Measurements from ENCODE around the gene CSNK2A2.

CSNK2A2 gene

GRCh38 chr16:58198022-58198683 is at the start of gene CSNK2A2:
Gene CSNK2A2, minus strand, starts transcription at chr16:58198106. Its CDS starts 370 bp downstream, at chr16:58197736.
- DNase-seq (ENCODE audit: low spot score) = peak; percentile 97

GRCh38 chr16:58243528-58244004 is 45.7 kb upstream of the CSNK2A2 start:
- no peak for DNase-seq (ENCODE audit: low spot score)

DNA sequence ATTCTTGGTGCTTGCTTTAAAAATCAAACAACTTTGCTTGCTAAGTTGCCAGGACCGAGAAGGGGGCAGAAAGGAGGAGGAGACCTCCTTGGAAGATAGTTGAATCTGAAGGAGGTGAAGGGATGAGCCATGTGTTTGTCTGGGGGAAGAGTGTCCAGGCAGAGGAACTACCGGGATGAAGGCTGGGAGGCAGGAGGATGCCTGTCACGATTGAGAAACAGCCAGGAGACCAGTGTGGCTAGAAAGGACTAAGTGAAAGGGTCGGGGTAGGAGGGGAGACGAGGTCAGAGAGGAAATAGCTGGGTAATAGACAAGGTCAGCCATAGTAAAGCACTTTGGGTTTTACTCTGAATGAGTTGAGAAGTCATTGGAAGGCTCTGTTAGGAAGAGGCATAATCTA is 38.9 kb upstream of the CSNK2A2 start:
- peak; percentile 13 for DNase-seq (ENCODE audit: low spot score)

GRCh38 chr16:58236231-58236690 is 38.4 kb upstream of the CSNK2A2 start:
- peak; percentile 85 for DNase-seq (ENCODE audit: low spot score)

- DNase-seq (ENCODE audit: low spot score) = no peak
Observed at GRCh38 chr16:58235663-58236062, 37.8 kb upstream of the CSNK2A2 start.

GRCh38 chr16:58234831-58235595 is 37.1 kb upstream of the CSNK2A2 start:
- DNase-seq (ENCODE audit: low spot score) = no peak

DNA sequence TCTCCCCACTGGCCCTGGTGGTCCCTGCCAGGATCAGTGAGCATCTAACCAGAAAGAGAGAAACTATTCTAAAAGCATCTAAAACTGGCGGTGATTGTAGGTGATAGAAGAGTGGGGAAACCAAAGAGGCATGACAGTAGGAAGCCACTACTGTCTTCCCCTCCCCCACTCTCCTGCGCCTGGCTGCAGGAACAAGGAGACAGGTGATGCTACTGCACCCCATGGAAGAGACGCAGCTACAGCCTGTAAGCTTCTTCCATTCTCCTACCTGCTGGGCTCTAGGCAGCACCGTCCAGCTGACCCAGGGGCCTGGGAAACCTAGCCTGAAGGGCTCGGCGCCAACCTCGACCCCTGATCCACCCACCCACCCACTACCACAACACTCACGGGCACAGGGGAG is 32.4 kb upstream of the CSNK2A2 start:
- no peak for DNase-seq (ENCODE audit: low spot score)

- no peak for DNase-seq (ENCODE audit: low spot score)
Observed at GRCh38 chr16:58226790-58227189, 28.9 kb upstream of the CSNK2A2 start.

GRCh38 chr16:58225965-58226602 is 28.2 kb upstream of the CSNK2A2 start:
- DNase-seq (ENCODE audit: low spot score) = no peak

GRCh38 chr16:58222532-58223316 is 24.8 kb upstream of the CSNK2A2 start:
- DNase-seq (ENCODE audit: low spot score) = peak; percentile 64

GRCh38 chr16:58219432-58219831 is 21.5 kb upstream of the CSNK2A2 start:
- no peak for DNase-seq (ENCODE audit: low spot score)

GRCh38 chr16:58218786-58219185 is 20.9 kb upstream of the CSNK2A2 start:
- DNase-seq (ENCODE audit: low spot score) = no peak

GRCh38 chr16:58217311-58217925 is 19.5 kb upstream of the CSNK2A2 start:
- no peak for DNase-seq (ENCODE audit: low spot score)

DNA sequence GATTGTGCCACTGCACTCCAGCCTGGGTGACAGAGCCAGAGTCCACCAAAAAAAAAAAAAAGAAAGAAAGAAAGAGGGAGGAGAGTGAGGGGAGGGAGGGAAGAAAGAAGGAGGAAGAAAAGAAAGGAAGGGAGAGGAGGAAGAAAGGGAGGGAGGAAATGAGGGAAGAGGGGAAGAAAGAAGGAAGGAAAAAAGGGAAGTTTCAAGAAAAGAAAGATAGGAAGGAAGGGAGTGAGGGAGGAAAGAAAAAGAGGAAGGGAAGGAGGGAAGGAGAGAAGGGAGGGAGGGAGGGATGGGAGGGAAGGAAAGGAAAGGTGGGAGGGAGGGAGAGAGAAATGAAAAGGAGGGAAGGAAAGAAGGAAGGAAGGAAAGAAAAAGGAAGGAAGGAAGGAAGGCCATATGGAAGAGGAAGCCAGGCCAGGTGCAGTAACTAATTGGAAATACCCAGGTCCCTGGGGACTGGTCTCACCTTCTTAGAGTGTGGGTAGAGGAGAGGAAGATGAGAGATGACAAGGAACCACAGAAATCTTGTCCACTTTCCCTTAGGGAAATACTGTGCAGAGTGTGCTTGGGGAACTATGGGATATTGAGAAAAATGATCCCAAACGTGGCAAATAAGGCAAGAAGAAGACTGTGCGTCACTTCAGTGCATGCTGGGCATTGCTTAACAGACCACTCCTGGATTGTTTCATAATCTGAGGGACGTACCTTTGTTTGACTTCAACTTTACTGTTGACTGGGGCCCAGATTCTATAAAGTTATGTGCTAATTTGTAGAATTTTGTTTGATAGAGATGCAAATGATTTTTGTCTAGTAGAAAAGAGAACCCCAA is 15.1 kb upstream of the CSNK2A2 start:
- DNase-seq (ENCODE audit: low spot score) = no peak

GRCh38 chr16:58211846-58212245 is 13.9 kb upstream of the CSNK2A2 start:
- DNase-seq (ENCODE audit: low spot score) = no peak

DNA sequence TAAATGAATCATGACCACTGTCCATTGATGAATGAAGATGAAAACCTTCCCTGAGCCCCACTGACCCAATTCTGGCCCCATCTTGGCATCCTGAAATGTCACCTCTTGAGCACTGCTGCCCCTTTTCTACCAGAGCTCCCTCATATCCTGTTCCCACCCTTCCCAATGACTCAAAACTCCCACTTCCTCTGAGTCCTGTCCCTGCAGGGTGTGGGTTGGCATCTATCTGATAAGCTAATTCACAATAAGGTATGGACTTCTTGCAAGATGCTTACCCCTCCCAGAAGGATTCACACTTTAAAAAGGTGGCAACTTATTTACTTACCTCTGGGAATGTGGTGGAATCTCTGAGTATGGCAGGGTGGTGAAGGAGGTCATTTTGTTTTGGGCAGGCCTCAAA is 13.3 kb upstream of the CSNK2A2 start:
- DNase-seq (ENCODE audit: low spot score) = no peak

- peak; percentile 46 for DNase-seq (ENCODE audit: low spot score)
Observed at GRCh38 chr16:58205276-58206036, 7.5 kb upstream of the CSNK2A2 start.

DNA sequence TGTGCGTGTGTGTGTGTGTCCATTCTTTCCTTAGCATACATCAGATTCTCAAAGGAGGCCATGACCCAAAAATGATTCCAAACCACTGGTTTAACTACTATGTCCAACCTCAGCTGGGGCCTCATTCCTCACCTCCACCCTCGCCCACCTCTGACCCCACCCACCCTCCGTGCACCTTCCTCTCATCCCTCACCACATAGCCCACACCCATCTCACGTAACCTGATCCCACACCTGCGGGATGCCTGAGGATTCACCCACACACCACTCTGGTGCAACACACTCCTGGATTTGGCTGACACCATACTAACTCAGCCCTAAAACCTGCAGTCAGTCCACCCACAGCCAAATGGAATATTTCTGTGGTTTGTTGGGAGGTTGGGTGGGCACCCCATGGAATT is 3.3 kb upstream of the CSNK2A2 start:
- DNase-seq (ENCODE audit: low spot score) = peak; percentile 41

GRCh38 chr16:58200004-58200797 is 2.3 kb upstream of the CSNK2A2 start:
- DNase-seq (ENCODE audit: low spot score) = no peak
